ENCODE measurements around the gene MAP1LC3B2.

Gene MAP1LC3B2

GRCh38 chr12:116537101-116537904 is 21.9 kb upstream of the MAP1LC3B2 start:
- no peak for DNase-seq (ENCODE audit: low read depth, low spot score)

DNA sequence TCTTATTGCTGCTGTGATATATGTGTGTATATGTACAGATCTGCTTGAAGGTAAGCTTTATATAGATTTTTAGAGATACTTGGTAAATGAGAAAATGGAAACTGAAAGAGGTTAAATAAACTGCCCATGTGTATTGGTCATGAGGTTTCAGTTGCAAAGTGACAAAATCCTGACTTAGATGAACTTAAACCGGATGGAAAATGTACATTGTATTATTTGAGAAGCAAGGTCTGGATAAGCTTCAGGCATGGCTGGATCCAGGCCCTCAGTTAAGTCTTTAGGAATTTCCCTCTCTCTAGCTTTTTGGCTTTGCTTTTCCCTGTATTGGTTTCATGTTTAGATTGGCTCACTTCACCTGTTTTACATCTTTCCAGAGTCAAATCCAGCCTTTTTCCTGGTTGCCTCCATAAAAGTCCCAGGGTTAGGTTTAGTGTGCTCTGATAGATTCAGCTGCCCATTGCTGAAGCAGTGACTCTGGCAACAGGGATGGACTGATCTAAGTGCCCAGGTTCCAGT is 21.0 kb upstream of the MAP1LC3B2 start:
- DNase-seq (ENCODE audit: low read depth, low spot score) = no peak

DNA sequence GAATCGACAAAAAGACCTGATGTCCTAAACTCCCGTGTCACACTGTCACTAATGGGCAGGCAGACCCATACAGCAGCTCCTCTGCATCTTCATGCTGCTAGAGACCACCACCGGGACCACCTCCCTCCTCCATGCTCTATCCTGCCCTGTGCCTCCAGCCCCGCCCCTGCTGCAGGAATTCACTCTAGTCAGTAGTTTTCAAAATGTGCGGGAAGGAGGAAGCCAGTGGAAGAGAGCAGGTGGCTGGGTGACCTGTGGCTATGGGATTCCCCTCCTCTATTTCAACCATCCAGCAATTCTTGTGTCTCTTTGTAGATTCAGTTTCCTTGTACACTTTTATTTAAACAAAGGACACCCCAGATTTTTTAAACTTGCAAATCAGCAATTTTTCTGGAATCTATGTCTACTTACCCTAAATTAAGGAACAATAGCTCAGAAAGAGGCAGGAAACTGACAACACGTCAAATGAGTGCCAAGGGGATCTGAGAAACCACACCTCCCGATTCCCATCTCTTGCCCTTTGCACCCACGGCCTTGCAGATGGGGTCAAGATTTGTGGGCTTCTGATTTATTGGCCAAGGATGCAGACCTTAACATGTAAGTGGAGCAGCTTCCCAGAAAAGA is 20.4 kb upstream of the MAP1LC3B2 start:
- DNase-seq (ENCODE audit: low read depth, low spot score) = no peak

DNA sequence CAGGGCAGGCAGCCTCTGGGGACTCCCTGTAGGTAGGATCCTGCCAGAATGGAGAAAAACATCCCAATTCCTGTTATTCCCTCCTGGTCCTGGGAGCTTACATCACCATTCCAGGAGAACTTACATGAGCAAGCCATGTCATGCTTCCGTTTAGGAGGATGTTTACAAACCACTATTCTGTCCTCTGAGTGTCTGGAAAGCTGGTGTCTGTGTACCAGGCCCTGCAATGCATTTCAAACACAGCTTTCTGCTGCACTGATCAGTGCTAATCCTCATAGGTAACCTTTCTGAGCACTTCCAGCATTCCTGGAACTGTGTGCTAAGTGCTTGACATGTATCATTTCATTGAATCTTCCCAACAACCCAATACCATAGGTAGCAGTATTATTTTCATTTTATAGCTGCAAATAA is 19.8 kb upstream of the MAP1LC3B2 start:
- no peak for DNase-seq (ENCODE audit: low read depth, low spot score)

DNA sequence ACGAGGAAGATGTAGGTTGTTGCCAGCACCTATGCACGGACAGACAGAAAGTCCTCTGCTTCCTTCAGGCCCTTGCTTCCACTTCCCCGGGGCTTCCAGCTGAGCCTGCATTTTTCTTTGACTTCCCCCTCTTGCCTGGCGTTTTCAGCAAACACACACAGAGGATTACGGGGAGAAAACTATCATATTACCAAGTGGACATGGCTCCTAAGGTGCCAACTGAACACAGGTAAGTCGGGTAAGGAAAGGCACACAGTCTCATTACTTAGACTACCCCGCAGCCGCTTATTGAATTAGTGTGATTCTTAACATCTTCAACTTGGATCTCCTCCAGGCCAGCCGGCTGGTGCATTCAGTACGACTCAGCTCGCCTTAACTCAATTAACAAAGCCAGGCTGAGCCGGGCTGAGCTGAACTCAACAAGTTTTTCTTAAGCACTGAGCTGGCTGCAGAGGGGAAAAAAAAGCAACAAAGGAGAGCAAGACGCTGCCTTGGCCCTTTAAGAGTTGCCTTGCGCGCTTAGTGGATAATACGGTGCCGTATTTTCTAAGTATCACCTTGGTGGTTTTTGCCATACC is 19.2 kb upstream of the MAP1LC3B2 start:
- DNase-seq (ENCODE audit: low read depth, low spot score) = no peak

DNA sequence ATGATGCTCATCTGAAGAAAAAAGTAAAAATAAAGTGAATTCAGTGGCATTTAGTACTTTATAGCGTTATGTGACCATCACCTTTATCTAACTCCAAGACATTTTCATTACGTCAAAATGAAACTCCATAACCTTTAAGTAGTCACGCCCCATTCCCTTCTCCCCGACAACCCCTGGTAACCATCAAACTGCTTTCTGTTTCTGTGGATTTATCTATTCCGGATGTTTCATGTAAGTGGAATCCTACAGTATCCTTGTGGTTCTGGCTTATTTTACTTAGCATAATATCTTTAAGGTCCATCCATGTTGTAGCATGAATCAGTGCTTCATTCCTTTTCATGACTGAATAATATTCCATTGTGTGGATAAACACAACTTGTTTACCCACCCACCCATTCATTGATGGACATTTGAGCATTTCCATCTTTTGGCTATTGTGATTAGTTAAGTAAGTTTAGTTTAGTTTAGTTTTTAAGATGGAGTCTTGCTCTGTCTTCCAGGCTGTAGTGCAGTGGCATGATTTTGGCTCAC is 18.5 kb upstream of the MAP1LC3B2 start:
- DNase-seq (ENCODE audit: low read depth, low spot score) = no peak

DNA sequence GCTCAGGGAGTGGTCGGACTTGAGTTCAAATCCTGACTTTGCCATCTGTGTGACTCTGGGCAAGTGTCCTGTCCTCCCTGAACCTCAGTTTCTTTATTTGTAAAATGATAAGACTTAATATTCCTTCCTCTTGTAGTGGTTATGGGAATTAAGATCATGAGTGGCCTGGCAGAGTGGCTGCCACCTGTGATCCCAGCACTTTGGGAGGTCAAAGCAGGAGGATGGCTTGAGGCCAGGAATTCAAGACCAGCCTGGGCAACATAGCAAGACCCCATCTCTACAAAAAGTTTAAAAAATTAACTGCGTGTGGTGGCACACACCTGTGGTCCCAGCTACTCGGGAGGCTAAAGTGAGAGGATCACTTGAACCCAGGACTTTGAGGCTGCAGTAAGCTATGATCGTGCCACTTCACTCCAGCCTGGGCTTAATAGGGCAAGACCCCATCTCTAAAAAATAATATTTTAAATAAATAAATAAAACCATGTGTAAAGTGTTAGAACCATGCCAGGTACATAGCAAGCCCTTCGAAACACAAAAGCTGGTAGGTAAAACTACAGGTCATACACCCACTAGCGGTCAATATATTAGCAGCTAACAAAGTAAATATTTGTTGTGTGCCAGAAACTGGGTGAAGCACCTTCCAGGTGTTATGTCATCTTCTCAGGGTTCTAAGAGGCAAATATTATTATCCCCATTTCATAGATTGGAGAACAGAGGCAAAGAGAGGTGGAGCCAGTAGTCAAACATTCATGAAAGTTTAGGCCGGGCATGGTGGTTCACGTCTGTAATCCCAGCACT is 17.4 kb upstream of the MAP1LC3B2 start:
- no peak for DNase-seq (ENCODE audit: low read depth, low spot score)

DNA sequence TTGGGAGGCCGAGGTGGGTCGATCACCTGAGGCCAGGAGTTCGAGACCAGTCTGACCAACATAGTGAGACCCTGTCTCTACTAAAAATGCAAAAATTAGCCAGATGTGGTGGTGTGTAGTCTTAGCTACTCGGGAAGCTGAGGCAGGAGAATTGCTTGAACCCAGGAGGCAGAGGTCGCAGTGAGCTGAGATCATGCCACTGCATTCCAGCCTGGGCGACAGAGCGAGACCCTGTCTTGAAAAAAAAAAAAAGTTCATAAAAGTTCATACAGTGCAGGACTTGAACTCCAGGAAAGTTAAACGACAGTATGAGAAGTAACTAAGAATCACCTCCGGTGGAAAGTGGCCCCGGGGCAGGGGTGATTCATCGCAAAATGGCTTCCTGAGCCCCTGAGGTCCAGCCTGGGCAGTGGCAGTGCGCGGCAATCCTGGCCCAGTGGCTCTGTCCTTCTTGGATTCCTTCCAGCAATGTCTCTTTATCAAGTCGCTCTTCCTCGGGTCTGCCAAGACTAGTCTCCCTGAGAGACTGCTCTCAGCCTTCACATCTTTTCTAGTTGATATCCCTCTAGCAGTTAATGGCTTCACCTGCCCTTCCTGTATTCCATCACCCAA is 16.7 kb upstream of the MAP1LC3B2 start:
- DNase-seq (ENCODE audit: low read depth, low spot score) = no peak

DNA sequence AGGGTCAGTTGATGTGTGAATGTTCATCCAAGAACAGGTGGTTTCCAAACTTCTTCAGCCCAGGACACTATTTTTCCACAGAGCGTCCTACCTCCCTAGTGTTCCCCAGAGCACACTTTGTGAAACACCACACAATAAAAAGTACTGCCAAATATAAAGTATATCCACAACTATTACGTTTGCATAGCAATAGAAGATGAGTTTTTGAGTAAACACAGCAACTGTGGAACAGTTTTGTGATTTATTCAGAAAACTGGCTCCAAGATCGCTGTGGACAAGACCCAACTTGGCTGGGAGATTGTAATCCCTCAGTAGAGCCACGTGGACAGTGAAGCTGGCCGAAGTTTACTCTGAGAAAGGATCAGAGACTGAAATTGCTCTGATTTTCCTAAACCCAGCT is 14.5 kb upstream of the MAP1LC3B2 start:
- no peak for DNase-seq (ENCODE audit: low read depth, low spot score)

DNA sequence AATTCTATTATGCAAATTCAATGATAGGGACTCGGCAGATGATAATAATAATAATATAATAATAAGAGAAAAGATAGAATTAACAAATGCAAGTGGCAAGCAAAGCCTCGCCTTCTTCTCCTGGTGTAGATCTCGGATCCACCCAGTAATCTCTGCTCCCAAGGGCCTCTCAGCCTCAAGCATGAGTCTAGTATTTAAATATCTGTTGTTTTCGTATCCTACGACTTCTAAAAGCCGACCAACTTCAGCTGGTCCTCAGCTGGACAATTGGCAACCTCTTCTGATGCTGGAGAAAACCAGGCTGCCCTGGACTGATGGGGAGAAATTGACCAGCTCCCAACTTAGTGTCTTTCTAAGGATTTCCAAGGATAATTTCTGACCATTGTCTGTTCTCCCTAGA is 14.0 kb upstream of the MAP1LC3B2 start:
- no peak for DNase-seq (ENCODE audit: low read depth, low spot score)

GRCh38 chr12:116545936-116546335 is 13.2 kb upstream of the MAP1LC3B2 start:
- DNase-seq (ENCODE audit: low read depth, low spot score) = no peak

DNA sequence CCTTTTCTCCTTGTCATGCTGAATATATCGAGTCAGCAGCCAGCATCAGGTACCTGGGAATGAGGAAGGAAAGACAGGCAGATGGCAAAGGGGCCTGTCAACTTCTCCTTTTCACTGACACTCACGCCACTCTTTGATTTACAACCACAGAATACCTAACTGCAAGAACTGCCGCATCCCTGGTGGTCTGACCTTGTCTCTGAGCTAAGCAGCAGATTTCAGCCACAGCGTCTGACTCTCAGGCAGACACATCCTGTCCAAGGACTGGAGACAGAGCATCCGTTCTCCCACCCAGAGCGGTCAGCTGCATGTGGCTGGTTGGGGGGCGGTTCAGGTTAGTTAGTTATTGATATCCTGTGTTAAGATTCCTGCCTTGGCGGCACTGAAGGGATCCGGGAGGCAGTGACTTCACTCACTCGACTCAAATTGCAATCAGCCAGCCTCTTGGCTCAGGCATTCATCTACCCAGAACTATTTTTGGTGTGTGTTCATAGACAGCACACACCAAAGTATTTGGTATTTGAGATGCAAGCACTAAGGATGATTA is 11.2 kb upstream of the MAP1LC3B2 start:
- no peak for DNase-seq (ENCODE audit: low read depth, low spot score)

GRCh38 chr12:116549993-116550392 is 9.2 kb upstream of the MAP1LC3B2 start:
- DNase-seq (ENCODE audit: low read depth, low spot score) = no peak

DNA sequence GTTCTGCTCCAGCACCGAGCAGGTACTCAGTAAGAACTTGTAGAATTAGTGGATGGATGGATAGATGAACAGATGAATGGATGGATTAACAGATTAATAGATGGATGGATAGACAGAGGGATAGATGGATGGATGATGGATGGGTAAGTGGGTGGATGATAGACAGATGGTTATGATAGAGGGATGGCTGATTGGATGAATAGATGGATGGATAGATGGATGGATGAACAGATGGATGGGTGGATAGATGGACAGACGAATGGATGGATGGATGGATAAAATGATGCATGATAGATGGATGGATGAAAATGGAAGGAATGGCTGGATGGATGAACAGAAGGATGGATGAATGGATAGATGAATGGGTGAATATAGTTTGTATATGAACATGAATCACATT is 8.0 kb upstream of the MAP1LC3B2 start:
- no peak for DNase-seq (ENCODE audit: low read depth, low spot score)

GRCh38 chr12:116551619-116551951 is 7.6 kb upstream of the MAP1LC3B2 start:
- DNase-seq (ENCODE audit: low read depth, low spot score) = no peak

- no peak for DNase-seq (ENCODE audit: low read depth, low spot score)
Observed at GRCh38 chr12:116551952-116552772, 7.0 kb upstream of the MAP1LC3B2 start.

DNA sequence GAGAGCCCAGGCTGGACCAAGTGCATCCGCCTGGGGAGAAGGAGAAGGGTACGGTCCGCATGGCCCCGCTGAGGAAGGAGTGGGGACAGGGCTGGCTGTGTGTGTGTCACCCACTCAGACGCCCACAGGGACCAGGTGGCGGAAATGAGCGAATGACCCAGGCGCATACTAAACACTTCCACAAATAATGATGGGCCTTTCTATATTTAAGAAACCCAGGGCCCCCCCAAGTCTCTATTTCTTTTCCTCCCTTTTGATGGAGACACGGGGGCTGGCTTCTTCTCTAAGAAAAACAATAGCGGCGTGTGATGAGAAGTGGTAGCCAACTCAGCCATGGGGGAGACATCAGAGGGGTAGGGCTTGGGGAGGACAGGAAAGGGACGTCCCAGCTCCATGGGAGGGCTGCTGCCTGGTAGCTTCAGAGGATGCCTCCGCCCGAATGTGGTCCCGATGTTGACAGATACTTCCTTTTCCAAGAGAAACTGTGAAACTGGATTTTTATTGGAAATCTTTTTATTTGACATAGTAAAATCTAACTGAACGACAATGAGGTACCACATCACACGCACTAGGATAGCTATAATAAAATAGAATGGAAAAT is 6.3 kb upstream of the MAP1LC3B2 start:
- no peak for DNase-seq (ENCODE audit: low read depth, low spot score)

DNA sequence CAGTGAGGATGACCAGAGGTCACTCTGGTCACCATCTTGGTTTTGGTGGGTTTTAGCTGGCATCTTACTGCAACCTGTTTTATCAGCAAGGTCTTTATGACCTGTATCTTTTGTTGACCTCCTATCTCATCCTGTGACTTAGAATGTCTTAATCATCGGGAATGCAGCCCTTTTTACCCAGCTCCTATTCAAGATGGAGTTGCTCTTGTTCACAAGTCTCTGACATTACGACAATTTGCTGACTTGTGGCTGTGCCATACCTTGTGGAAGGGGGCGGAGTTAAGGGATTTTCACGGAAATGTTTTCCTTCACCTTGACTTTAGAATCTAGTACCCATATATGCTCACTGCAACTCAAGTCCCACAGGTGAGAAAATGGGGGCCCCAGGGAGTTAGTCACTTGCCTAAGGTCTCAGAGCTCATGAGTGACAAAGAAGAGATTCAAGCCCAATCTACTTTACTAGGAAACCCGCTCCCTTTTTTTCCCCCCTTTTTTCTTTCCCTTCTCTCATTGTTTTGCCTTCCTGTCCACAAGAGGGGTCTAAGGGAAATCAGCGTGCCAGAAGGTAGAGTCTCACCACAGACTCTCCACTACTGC is 2.7 kb upstream of the MAP1LC3B2 start:
- no peak for DNase-seq (ENCODE audit: low read depth, low spot score)

- DNase-seq (ENCODE audit: low read depth, low spot score) = no peak
Observed at GRCh38 chr12:116556964-116557698, 2.0 kb upstream of the MAP1LC3B2 start.

All from iPS DF 19.7 (cell line).